AG09309 (cell line): Measurements from ENCODE around the gene G6PC1.
"Not testable (repeated sequence)": the region's sequence is repeated elsewhere in the genome, so short reads cannot be mapped to it uniquely, and the experiment has no call there.

Source experiments
- DNase-seq: peaks from one replicate; pipeline ENCODE4 v3.0.0-alpha.2; 2010; ENCODE audit warnings: low read depth
- H3K4me3 ChIP-seq: 2 replicates; pipeline ENCODE4 v1.5.1; 2011; ENCODE audit warnings: mild to moderate bottlenecking, low read depth, low read length, moderate library complexity; ENCODE audit not compliant: control insufficient read depth
- TF ChIP-seq, protein P1 (sequence below): IDR thresholded peaks from 2 replicates; pipeline ENCODE4 v1.5.1; 2011; ENCODE audit warnings: mild to moderate bottlenecking, low read depth, low read length, inconsistent platforms; ENCODE audit not compliant: insufficient read depth, control insufficient read depth; ENCODE audit errors: missing control alignments

G6PC1 gene

DNA sequence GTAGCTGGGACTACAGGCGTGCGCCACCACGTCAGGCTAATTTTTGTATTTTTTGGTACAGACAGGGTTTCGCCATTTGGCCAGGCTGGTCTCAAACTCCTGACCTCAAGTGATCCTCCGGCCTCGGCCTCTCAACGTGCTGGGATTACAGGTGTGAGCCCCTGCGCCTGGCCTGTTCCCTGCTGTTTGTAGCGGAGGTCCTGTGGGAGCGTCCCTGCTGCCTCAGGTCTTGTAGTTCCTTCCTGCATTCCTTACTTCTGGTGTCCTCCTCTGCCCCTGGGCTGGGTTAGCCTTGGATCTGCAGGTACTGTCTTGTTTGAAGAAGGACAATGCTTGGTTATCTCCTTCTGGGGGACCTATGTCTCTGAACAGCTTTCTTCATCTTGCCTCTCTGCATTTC is 23.6 kb upstream of the G6PC1 start:
- no peak for DNase-seq
- TF ChIP-seq, protein P1, sequence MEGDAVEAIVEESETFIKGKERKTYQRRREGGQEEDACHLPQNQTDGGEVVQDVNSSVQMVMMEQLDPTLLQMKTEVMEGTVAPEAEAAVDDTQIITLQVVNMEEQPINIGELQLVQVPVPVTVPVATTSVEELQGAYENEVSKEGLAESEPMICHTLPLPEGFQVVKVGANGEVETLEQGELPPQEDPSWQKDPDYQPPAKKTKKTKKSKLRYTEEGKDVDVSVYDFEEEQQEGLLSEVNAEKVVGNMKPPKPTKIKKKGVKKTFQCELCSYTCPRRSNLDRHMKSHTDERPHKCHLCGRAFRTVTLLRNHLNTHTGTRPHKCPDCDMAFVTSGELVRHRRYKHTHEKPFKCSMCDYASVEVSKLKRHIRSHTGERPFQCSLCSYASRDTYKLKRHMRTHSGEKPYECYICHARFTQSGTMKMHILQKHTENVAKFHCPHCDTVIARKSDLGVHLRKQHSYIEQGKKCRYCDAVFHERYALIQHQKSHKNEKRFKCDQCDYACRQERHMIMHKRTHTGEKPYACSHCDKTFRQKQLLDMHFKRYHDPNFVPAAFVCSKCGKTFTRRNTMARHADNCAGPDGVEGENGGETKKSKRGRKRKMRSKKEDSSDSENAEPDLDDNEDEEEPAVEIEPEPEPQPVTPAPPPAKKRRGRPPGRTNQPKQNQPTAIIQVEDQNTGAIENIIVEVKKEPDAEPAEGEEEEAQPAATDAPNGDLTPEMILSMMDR = no peak

DNA sequence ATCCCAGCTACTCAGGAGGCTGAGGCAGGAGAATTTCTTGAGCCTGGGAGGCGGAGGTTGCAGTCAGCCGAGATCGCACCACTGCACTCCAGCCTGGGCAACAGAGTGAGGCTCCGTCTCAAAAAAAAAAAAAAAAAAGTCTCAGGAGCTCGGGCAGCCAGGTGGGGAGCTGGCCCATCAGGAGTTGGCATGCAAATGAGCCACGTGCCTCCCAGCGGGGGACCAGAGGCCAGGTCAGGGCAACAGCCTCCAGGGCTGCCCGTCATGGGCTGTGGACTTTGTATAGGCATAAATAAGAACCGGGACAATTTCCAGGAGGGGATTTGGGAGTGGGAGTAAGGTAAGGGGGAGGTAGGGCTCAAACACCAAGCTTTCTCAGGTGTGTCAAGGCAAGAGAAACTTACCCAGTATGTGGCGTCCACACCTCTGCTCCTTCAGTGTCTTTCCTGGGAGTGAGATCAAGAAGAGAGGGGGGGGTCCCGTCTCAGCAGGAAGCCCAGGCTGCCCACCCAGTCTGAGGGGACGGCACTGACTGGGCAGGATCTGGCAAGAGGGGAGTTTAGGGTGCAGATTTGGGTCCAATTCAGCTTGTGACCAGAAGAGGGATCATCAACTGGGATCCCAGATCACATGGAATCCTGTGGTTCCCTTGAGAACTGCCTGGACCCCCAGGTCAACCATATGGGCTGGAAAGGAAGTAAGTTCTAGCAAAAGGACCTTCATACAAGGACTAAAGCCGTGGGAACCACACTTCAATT is 22.3 kb upstream of the G6PC1 start:
- no peak for DNase-seq
- TF ChIP-seq, protein P1 = no peak
- no peak overlapping the region for H3K4me3 ChIP-seq

More for the DNA sequence above, 23.6 kb upstream of the G6PC1 start:
- H3K4me3 ChIP-seq = no peak overlapping the region

GRCh38 chr17:42878924-42879595 is 21.5 kb upstream of the G6PC1 start:
- DNase-seq = no peak
- TF ChIP-seq, protein P1 = no peak
- H3K4me3 ChIP-seq = no peak overlapping the region

DNA sequence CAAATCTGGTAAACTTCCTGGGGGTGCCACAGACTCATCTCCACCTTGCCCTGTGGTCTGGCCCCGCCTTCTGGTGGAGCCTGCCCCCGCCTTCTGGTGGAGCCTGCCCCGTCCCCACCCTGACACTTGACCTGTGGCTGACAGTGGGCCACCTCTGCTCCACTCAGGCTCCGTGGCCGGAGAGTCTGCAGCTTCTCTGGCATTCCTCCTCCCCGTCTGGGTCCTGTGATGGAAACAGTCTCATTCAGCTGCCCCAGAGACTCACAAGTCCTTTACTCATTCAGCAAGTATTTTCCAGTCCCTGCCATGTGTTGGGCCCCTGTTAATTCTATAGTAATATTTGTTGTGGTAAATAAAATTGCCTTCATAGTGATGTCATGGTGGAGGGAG is 21.0 kb upstream of the G6PC1 start:
- DNase-seq = no peak
- TF ChIP-seq, protein P1 = no peak
- no peak overlapping the region for H3K4me3 ChIP-seq

DNA sequence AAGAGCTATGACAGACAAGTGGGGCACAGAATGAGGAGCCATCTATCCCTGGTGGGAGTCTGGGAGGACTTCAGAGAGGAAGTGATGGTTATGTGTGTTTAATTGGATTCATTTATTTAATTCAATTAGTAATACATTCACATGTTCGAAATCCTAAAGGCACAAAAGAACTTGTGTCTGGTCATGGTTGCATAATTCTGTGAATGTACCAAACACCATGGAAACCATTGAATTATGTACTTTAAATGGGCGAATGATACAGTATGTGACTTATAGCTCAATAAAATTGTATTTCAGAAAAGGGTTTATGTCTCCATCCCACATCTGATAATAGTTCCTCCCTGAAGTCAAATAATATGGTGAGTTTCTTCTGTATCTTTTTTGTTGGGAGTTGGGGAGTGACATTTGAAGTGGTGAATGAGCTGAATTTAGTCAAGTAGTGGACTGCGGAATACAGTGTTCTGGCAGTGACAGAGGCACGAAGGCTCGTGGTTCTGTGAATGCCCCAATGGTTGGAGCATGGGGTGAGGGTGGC is 19.8 kb upstream of the G6PC1 start:
- H3K4me3 ChIP-seq = no peak overlapping the region
- TF ChIP-seq, protein P1 = no peak
- no peak for DNase-seq

DNA sequence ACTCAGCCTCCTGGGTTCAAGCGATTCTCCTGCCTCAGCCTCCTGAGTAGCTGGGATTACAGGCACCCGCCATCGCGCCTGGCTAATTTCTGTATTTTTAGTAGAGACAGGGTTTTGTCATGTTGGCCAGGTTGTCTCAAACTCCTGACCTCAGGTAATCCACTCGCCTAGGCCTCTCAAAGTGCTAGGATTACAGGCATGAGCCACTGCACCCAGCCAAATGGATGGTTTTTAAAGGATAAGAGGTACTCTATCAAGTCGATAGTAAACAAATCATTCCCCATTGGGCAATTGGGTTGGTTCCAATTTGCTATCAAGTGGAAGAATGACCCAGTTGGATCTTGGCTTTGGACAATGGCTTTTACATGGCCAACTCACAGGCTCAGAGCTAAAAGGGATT is 18.9 kb upstream of the G6PC1 start:
- not testable (repeated sequence) for DNase-seq, H3K4me3 ChIP-seq

GRCh38 chr17:42882166-42882565 is 18.4 kb upstream of the G6PC1 start:
- DNase-seq = no peak
- TF ChIP-seq, protein P1 = no peak
- no peak overlapping the region for H3K4me3 ChIP-seq
